ENCODE data around the gene FARP1.

Gene FARP1

DNA sequence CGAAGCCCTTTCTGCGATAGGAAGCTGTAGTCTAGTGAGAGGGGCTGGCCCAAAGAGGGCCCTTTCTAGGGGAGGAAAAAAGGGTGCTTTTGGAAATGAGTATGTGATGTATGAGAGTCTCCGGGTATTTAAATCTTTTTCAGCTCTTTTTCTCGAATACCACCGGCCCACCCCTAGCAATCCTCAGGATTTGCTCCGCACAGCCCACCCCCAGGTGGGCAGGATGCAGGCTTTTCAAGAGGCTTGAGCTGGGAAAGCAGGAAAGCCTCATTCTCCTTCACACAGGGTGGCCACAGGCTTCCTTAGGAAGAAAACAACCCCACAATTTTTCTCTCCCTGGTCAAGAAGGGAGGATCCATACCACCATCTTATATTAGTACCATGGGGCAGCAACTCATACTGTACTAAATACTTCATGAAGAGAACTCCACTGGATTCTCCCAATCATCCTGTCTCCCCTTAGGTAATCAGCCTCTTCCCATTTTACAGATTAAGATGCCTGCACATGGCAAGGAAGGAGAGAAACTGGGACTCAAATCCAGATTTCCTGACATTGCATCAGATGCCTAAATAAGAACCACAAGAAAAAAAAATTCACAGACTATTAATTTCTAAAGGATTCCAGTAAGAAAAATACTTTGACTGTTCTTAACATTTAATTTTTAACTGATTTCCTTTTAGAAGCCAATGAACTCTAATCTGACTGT is 349.6 kb downstream of the FARP1 start:
- DNase-seq = no peak

DNA sequence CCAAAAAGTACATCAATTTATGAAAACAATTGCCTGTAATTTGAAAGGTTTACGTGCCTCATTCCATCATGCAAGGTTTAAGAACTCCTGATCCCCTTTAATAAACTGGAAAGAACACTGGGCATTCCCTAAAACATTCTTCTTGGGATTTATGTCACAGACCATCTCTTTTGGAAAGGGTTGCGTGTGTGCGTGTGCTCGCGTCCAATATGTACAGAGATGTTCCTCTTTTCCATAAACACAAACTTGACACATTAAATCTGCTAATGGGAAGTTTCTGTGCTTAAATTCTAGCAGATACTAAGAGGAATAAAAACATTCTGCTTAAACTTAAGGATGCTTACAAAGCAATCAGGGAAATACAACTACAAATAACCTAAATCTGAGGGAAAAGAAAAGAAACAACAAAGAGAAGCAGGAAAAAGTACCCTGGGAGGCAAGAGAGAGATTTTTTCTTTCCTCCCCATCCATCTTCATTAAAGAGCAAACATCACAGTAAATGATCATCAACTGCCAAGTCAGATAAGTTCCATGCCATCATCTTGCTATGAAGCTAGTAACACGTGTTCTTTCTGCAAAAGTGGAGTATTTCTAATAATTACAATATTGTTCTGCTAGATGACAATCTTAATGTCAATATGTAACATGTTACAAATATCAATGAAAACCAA is 350.3 kb downstream of the FARP1 start:
- DNase-seq = no peak

DNA sequence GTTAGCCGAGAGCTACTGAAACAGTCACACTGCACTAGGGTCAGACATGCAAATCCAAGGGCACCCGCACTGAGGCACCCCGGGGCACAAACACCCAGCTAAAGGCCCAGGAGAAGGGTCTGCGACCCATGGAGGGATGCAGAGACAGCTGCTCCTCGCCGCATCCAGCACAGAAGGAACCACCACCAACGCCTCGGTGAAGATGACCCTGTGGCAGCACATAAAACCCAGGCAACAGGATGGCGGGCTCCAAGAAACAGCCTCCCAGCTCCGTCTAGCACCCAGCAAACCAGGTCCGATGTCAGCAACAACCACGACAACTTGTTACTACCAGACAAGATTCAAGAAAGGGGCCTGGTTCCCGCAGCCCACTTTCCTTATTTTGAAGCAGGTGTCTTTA is 351.9 kb downstream of the FARP1 start:
- no peak for DNase-seq

DNA sequence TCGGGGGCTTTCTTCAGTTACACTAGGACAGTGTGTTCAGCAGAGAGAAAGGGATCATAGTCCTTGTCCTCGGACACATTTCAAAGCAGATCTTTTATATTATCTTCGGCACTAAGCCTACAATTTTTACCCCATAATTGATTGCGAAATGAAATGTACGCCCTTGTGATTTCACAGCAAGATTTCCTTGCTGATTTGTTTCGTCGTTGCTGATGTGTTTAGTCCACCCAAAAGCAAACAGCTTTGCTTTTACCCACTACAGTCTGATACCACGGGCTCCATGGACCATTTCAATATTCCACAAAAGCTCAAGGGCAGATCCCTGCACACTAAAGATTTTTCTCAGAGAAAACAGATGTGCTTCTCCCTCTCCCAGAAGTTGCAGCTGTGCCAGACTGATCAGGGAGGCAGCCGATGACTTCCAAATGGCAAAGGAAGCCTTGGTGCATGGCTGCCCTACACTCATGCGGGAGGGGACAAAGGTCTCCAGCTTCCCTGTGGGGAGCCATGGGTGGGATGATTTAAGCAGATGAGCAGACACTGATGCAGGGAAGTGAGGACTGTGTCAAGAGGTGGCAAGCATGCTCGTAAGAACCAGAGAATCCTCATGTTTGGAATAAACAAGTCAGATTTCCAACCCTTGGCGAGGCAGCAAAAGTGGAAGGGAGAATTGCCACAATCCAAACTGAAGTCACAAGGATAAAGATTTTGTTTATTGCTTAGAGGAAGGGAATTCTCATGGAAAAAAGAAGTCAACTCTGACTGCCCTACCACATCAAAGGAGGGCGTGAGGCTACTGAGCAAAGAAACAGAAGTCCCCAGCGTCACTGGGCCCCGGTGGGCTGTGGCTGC is 353.0 kb downstream of the FARP1 start:
- DNase-seq = no peak

DNA sequence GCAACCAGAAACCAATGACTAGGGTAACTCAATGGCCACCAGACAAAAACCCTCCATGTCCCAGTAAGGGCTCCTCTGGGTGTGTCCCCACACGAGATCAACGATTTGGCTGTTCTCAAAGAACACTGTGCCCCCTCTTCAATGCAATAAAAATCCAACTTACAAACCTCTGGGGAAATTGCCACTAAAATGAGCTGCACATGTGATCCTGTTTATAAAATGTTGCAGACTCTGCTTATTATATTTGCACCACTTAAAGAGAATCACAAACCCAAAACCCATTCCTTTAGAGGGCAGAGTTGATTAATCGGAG is 353.5 kb downstream of the FARP1 start:
- no peak for DNase-seq

DNA sequence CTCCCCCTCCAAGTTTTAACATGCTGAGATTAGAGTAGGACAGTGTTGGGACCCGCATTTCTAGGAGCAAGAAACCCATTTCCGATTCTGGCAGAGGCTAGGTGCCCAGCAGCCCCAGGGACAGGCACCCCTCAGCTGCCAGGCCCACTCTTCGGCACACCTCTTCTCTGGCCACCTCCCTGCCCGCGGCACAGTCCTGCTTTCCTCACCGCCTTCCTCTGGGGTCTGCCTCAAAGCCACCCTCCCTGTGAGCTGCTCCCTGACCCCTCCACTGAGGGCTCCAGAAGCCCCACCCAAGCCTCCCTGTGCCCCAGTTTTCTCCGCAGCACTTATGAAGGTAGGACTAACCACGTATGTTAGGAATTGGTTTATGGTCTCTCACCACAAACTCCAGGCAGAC is 354.1 kb downstream of the FARP1 start:
- DNase-seq = no peak

DNA sequence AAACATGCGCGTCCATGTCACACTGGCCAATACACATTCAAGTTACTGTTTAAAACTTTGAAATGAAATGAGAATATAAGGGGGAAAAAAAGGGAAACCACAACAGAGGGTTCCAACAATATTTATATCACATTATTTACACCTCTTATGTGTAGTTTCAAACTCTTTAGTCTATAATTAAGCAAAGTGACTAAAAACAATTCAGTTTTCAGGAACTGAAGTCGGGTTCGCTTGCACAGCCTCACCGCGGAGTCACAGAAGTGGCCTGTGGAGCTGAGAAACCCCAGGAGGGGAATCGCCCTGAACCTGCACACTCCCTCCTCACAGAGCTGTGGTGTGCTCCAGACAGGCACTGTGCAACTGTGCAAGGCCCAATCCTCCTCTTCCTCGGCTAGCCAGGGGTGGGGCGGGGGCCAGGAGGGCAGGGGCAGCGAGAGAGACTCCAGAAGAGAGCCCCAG is 358.1 kb downstream of the FARP1 start:
- DNase-seq = no peak

DNA sequence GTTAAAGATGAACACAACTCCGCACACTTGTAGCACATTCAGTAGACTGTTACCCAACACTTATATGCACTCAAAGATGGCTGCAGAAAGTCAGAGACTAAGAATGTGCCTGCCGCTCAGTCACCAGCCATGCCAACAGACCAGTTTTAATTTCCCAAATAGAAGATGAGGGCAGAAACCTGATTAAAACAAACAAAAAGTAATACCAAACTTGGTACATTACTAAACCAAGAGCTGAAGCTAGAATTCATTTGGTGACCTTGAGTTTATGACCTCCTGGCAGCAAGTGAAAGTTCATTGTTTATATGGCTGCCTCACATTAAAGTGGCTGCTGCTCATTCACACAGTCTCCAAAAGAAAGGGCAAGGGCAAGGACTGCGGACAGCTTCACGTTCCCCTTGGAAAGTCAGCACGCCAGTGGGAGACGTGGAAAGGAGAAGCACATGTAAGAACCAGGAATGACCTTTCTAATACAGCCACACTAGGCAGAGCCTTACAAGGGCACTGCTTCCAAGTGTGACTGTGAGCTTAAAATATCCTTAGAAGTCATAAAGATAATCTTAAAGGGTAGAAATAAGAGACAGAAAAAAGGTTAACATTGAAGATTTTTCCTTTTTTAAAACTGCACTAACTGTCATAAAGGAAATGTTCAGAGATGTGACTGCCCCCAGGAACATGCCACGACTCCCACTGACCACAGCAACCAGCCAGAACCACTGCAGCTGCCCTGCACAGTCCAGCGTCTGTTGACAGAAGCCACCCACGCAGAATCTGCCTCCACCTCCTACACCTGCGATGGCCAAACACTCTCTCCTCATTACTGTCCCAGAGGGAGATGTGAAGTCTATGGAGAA is 360.5 kb downstream of the FARP1 start:
- DNase-seq = no peak

DNA sequence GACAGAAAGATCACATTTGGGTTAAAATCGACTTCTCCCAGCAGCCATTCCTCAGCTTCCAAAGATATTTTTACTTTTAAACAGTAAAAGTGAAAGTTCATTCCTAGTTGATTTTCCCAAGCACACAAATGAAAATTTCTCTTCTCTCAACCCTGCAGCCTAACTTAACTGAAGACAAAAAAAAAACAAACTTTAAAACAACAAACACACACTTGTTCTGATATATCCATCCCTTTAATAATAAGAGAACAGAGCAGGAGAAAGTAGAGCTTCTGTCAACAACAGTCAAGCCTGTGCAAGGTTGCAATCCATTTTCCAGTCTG is 361.1 kb downstream of the FARP1 start:
- no peak for DNase-seq

DNA sequence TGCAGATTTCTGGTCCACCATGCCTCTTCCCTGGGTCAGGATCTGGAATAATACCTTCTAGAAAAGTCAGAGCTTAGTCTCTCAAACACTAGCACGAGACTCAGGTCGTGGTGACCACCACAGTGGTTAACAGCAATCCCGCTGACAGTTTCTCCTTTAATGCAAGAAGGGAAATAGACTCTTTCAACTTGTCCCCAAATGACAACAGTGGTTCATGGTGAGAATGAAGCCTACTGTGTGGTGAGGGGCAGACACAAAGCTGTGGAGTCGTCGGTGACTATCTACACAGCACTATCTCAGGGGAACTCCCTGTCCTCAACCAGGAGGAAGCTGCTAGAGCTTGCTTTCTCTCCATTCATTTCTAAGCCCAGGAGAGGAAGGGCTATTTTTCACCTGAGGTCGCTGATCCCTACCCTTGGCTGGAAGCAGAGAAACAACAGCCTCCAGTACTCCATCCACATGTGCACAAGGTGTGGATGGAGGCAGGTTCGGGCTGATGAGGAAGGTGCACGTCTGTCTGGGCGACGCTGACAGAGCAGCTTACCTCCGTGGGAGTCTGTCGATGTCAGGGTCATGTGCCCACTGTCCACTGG is 361.6 kb downstream of the FARP1 start:
- no peak for DNase-seq
